Activated naive CD4-positive, alpha-beta T cell treated with anti-CD3 and anti-CD28 coated beads, Interleukin-2, amount 50 U/mL, for 72 hours (primary cell): ENCODE data around the gene ZFYVE16. TPM values are rescaled to one million over a fixed set of nuclear protein-coding genes. Genes with fewer than 3 reads are reported as not detected.

Source experiments
- ATAC-seq, 2 donors: fragments of 150-1000 bp; cut with Tn5 transposase; 2 replicates each; pipeline ENCODE4 v1.10.0; 2021; ENCODE audit warnings: mild to moderate bottlenecking in 2 of 2, moderate library complexity in 2 of 2
- DNase-seq, 2 donors: peaks; one replicate each; pipeline ENCODE4 v3.0.0; 2021 to 2022; ENCODE audit warnings: low spot score in 2 of 2
- H3K27ac Mint-ChIP-seq, 2 donors: one replicate each; pipeline ENCODE4 v1.8.0; 2022; ENCODE audit warnings: mild to moderate bottlenecking in 2 of 2, mixed read lengths in 2 of 2
- H3K36me3 Mint-ChIP-seq, 2 donors: one replicate each; pipeline ENCODE4 v1.8.0; 2022; ENCODE audit warnings: mixed read lengths in 2 of 2
- H3K9me3 Mint-ChIP-seq, 2 donors: one replicate each; pipeline ENCODE4 v1.8.0; 2022; ENCODE audit warnings: mixed read lengths in 2 of 2
- total RNA-seq, 2 donors: library from RNA; stranded (reverse); gene quantifications; one replicate each; pipeline ENCODE4 v1.2.3, GENCODE V29; 2022

ZFYVE16 gene
- total RNA-seq, 2 donors from 2014 or later, result 11.2 to 29.9 TPM

DNA sequence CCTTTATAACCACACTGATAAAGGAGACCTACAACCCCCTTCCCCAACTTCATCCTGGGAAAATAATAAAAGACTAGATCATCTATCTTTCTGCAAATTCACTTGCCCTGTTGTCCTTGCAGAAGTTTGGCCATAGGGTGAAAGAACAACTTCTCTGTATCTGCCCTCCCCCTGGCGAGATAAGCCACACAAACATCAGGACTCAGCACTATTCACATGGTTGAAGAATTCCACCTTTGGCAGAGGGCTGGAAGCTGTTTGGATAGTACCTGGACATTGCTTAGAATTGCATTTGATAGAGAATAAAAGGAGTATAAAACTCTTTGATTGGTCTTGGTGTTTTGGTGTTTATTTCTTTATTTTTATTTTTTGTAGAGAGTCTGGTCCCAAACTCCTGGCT, 97.0 kb downstream of the ZFYVE16 start:
- no peaks in the 10 kb centered on the region for H3K36me3 Mint-ChIP-seq
- H3K9me3 Mint-ChIP-seq, result peaks cover 0 to 5% of the 10 kb centered on the region in 2 donors
- no peak overlapping the region for H3K27ac Mint-ChIP-seq
- ATAC-seq, result no peak
- DNase-seq, result no peak

DNA sequence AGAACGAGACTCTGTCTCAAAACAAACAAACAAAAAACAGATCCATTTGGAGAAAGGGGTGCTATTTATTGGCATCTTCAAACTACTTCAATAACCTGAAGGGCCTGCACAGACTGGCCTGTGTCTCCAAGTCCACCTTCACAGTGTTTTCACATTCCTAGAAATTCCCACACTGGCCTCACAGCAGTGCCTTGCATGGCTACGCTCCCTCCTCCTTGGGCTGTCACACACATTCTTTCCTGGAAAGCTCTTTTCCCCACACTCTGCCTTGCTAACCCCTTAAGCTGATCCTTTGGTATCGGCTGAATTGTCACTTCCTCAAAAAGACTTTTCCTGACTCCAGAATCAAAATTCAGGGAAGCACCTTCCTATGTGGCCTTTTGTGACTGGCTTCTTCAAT, 99.8 kb downstream of the ZFYVE16 start:
- Mint-ChIP-seq H3K36me3 (no peaks in the 10 kb centered on the region), H3K27ac (no peak overlapping the region), H3K9me3 (no peaks in the 10 kb centered on the region)
- DNase-seq (no peak), ATAC-seq (no peak)

DNA sequence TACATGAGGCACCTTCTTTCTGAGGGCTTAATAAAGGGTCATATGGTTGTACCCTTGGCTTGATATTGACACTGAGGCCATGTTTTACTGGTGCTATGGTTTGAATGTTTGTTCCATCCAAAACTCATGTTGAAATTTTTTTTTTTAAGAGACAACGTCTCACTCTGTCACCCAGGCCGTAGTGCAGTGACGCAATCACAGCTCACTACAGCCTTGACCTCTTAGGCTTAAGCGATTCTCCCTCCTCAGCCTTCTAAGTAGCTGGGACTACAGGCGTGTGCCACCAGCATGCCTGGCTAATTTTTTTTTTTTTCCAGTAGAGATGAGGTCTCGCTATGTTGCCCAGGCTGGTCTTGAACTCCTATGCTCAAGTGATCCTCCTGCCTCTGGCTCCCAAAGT, 101.0 kb downstream of the ZFYVE16 start:
- DNase-seq (no peak), ATAC-seq (no peak)
- Mint-ChIP-seq H3K36me3 (no peaks in the 10 kb centered on the region), H3K9me3 (no peaks in the 10 kb centered on the region), H3K27ac (no peak overlapping the region)

DNA sequence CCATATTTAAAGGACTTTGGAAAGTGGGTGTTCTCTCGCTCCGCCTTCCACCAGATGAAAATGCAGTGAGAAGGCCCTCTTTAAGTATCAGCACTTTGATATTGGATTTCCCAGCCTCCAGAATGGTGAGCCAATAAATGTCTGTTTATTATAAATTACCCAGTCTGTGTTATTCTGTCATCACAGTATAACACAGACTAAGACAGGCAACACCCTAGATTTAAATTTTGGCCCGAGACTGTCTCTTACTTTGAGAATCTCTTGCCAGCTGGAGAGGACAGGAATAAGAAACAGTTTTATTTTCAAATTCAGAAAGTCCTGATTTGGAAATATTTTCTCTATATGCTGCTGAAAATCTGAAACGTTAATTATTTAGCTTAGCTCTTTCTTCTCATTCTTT, 101.5 kb downstream of the ZFYVE16 start:
- no peaks in the 10 kb centered on the region for H3K36me3 Mint-ChIP-seq
- no peak overlapping the region for H3K27ac Mint-ChIP-seq
- no peak for DNase-seq
- ATAC-seq, result no peak
- no peaks in the 10 kb centered on the region for H3K9me3 Mint-ChIP-seq

DNA sequence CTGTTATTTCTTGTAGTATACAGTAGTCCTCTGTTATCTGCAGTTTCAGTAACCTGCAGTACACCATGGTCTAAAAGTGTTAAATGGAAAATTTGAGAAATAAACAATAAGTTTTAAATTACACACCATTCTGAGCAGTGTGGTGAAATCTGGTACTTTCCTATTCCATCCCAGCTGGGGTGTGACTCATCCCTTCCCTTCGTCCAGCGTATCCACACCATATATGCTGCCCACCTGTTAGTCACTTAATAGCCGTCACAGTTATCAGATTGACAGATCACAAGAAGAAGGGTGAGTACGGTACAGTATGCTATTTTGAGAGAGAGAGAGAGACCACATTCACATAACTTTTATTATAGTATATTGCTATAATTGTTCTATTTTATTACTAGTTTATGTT, 109.0 kb downstream of the ZFYVE16 start:
- ATAC-seq, result peak; percentile 88 to 90
- no peaks in the 10 kb centered on the region for H3K9me3 Mint-ChIP-seq
- peak overlapping the region in 1 of 2 donors; percentile 24 for H3K27ac Mint-ChIP-seq
- H3K36me3 Mint-ChIP-seq, result no peaks in the 10 kb centered on the region
- DNase-seq, result no peak

Other genes starting within 250 kb of the ZFYVE16 start
- 10 to 100 TPM; 34.4 to 50.4 TPM for gene SERINC5, start 152.0 kb upstream of the ZFYVE16 start, total RNA-seq
- not detected for gene SPZ1, start 88.1 kb upstream of the ZFYVE16 start, total RNA-seq
- under 1 TPM; 0.14 to 0.52 TPM for gene FAM151B, start 80.0 kb downstream of the ZFYVE16 start, total RNA-seq
- under 1 TPM in 1 of 2 donors, not detected in 1; 0.25 TPM for gene ANKRD34B, start 162.2 kb downstream of the ZFYVE16 start, total RNA-seq
- gene MSH3, start 246.6 kb downstream of the ZFYVE16 start, total RNA-seq, result 10 to 100 TPM; 22.5 to 23.2 TPM
- 10 to 100 TPM; 81.0 to 89.6 TPM for gene DHFR, start 246.9 kb downstream of the ZFYVE16 start, total RNA-seq